HG03378 (cell line): ENCODE results near the gene SLC35G3.
"Not testable (repeated sequence)": the region's sequence is repeated elsewhere in the genome, so short reads cannot be mapped to it uniquely, and the experiment has no call there.

Experiments used
- ATAC-seq: cut with Tn5 transposase; IDR thresholded peaks from one replicate; pipeline ENCODE4 v1.9.1; 2021; ENCODE audit warnings: mild to moderate bottlenecking, moderate library complexity; ENCODE audit not compliant: unreplicated experiment

Gene SLC35G3

DNA sequence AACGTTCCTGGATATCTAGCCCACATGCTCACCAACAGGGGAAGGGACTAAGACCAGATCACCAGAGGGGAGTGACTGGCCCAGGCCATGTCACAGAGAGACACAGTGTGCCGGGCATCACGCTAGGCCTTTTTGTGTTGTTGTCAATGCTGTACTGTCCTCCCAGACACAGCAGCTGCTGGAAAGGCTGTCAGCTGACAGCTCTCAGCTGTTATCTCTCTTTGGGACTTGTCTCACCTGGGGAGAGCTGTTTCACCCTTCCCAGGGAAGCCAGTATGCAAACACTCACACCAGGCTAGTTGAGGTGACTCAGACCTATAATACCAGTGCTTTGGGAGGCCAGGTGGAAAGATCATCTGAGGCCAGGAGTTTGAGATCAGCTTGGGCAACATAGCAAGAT is 27.1 kb downstream of the SLC35G3 start:
- ATAC-seq: no peak

GRCh38 chr17:35166526-35166925 is 27.7 kb downstream of the SLC35G3 start:
- no peak for ATAC-seq

GRCh38 chr17:35164716-35165115 is 29.5 kb downstream of the SLC35G3 start:
- ATAC-seq: no peak

GRCh38 chr17:35163886-35164285 is 30.3 kb downstream of the SLC35G3 start:
- ATAC-seq: no peak

- ATAC-seq: no peak
These were observed 31.4 kb downstream of the SLC35G3 start for GRCh38 chr17:35162755-35163154.

DNA sequence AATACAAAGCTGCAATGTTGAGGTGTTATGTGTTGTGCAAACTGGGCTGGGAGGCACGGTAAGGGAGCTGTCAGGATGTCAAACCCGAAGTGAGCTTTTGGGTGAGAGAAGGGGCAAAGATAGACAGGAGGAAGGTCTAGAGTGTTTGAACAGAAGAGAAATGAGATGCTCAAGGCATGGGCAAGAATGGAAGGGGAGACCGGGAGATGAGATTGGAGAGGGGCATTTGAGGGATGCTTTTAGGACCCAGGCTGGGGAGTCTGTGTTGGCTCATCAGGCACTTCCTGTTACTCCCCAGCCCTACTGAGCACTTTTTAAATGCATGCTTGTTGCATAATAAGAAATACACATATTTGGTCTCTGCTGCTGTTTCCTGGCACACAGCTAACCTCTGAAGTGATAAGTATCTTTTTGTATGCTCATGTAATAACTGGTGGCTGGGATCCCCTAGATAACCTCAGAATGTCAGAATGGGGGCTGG is 32.9 kb downstream of the SLC35G3 start:
- ATAC-seq: no peak

GRCh38 chr17:35160354-35161201 is 33.6 kb downstream of the SLC35G3 start:
- no peak for ATAC-seq

GRCh38 chr17:35159940-35160339 is 34.3 kb downstream of the SLC35G3 start:
- ATAC-seq: no peak

DNA sequence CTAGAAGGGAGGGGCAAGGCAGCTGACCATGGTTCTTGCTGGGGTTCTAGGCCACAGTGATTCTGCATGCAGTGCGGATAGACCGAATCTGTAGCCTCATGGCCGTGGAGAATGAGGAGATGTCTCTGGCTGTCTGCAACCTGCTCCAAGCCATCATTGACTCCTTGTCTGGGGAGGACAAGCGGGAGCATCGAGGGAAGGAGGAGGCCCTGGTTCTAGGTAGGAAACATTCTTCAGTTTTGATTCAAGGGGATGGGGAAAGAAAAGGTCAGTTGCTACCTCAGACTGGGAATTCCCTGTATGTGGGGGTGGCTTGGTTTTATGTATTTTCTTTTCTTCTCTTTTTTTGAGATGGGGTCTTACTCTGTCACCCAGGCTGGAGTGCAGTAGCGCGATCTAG is 38.9 kb downstream of the SLC35G3 start:
- ATAC-seq: no peak

DNA sequence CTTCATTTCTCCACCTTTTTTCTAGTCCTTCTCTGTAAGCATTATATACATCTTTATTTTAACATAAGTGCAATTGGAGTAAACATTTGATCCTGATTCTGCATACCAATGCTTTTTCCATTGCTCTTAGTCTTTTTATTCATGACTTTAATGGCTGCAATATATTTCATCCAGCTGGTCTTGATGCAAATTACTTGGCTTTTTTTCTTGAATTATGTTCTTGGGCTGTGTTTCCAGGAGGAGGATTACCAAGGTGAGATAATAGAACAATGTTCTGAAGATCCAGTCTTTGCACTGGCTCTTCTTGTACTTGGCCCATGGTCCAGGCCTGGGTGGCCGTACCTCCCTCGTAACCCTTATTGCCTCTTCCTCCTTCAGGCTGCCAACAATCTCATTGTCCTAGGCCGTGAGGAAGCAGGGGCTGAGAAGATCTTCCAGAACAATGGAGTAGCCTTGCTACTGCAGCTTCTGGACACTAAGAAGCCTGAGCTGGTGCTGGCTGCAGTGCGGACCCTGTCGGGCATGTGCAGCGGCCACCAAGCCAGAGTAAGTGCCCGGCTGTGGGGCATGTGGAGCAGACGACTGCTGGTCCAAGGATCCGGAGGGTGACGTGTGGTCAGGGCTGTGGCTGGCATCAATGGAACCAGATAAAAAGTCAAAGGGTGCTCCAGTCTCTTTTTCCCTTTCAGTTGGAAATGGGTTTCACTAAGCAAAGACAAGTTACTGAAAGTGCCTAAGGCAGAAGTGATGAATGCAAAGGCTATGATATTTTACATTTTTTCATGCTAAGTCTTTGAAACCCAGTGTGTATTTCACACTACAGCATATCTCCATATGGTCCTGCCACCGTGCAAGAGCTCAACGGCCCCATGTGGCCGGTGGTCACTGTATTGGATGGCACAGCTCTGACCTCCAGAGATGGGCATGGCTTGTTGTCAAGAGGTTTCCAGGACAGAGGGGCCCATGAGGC is 39.7 kb downstream of the SLC35G3 start:
- no peak for ATAC-seq

GRCh38 chr17:35152421-35153140 is 41.6 kb downstream of the SLC35G3 start:
- no peak for ATAC-seq

DNA sequence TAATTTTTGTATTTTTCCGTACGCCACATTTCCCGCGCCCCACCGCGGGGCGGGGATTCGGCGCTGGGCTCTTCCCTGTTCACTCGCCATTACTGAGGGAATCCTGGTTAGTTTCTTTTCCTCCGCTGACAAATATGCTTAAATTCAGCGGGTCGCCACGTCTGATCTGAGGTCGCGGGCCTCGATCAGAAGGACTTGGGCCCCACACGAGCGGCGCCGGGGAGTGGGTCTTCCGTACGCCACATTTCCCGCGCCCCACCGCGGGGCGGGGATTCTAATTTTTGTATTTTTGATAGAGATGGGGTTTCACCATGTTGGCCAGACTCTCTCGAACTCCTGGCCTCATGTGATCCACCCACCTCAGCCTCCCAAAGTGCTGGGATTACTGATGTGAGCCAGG is 43.1 kb downstream of the SLC35G3 start:
- not testable (repeated sequence) for ATAC-seq

DNA sequence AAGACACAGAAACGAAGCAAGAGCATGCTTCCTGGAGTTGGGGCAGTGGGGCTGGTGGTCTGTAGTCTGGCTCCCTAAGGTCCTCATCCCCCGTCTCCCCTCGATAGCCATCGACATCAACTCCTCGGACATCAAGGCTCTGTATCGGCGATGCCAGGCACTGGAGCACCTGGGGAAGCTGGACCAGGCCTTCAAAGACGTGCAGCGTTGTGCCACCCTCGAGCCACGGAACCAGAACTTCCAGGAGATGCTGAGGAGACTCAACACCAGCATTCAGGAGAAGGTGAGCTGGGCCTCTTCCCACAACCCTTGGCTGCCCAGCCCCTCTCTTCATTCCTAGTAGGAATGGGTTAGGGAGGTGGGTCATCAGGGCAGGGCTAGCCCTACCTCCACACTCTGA is 44.3 kb downstream of the SLC35G3 start:
- no peak for ATAC-seq

DNA sequence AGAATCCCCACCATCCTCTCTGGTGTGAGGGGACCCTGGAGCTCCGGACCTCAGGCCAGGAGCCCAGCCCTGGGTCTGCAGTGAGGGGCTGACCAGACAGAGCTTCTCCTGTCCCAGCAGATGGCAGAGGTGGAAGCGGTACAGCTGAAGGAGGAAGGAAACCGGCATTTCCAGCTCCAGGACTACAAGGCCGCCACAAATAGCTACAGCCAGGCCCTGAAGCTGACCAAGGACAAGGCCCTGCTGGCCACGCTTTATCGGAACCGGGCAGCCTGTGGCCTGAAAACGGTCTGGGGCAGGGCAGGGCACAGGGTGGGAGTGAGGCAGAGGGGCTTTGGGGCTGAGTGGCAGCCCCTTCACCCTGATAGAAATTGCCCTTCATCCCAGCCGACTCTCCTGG is 46.0 kb downstream of the SLC35G3 start:
- no peak for ATAC-seq

GRCh38 chr17:35147375-35147905 is 46.8 kb downstream of the SLC35G3 start, which contains the start of gene UNC45B:
Gene UNC45B (plus strand): TSS chr17:35147817. CDS start chr17:35148264, 447 bp downstream.
- no peak for ATAC-seq

DNA sequence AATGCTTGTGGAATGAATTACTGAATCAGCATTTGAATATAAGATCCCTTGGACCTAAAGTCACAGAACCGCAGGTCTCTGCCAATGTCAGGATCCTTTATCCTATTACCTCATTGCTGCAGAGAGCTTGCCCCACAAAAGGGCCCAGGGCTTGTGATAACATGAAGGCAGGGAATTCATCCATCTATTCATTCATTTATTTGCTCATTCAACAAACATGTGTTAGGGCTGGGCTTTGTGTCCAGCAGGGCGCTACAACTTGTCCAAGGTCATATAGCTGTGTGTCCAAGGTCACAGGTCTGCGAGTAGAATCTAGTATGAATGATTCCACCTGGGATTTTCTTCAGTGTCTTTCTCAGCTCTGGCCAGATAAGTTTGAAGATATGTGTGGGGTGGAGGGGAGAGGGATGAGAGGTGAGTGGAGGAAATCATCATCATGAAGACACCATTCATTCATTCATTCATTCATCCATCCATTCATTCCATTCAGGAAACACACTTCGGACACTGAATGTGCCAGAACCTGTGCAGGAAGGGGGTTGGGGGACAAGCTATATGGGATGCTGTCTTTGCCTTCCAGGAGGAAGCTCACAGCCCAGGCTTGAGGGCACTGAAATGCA is 47.9 kb downstream of the SLC35G3 start:
- ATAC-seq: no peak

DNA sequence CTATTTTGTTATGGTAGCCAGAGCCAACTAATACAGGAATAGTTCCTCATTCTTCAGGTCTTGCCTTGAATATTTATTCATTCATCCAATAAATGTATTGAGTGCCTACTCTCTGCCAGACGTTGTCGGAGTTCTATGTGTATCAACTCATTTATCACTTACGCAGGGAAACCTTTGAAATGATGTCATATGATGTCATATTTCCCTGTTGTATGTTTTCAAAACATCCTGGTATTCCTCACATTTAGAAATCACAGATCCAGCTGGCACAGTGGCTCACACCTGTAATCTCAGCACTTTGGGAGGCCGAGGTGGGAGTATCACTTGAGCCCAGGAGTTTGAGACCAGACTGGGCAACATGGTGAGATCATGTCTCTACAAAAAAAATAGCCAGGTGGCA is 49.4 kb downstream of the SLC35G3 start:
- no peak for ATAC-seq
